Activated T-helper 1 cell treated with anti-CD3 and anti-CD28 coated beads, Interleukin-2, amount 50 U/mL, for 16 hours (primary cell): Measurements from ENCODE around the gene ABCA2.

Experiments used
- DNase-seq, 2 donors: peaks; one replicate each; pipeline ENCODE4 v3.0.0-alpha.2; 2020; ENCODE audit warnings: low read depth in 1 of 2, low spot score in 1 of 2

ABCA2 gene

GRCh38 chr9:137000177-137000930, 27.7 kb downstream of the ABCA2 start:
- DNase-seq, result no peak

GRCh38 chr9:136997830-136998234, 30.2 kb downstream of the ABCA2 start:
- no peak for DNase-seq

- DNase-seq, result no peak
Measured at GRCh38 chr9:136997371-136997770, 30.7 kb downstream of the ABCA2 start.

- DNase-seq, result peak; percentile 30 to 32
Measured at GRCh38 chr9:136996361-136997292, 31.4 kb downstream of the ABCA2 start, which contains the start of gene CLIC3. CLIC3 (minus strand) TSS chr9:136996568; CDS start chr9:136996543, 25 bp downstream.

GRCh38 chr9:136995772-136996311, 32.2 kb downstream of the ABCA2 start:
- DNase-seq, result no peak

- no peak for DNase-seq
Measured at GRCh38 chr9:136995362-136995761, 32.7 kb downstream of the ABCA2 start.

GRCh38 chr9:136994888-136995230, 33.2 kb downstream of the ABCA2 start:
- no peak for DNase-seq

GRCh38 chr9:136994180-136994887, 33.7 kb downstream of the ABCA2 start:
- no peak for DNase-seq

- DNase-seq, result no peak
Measured at GRCh38 chr9:136992819-136993369, 35.1 kb downstream of the ABCA2 start.

- DNase-seq, result peak; percentile 90 to 91
Measured at GRCh38 chr9:136991993-136992818, 35.8 kb downstream of the ABCA2 start, which contains the start of gene PAXX. PAXX (plus strand) TSS chr9:136992422; CDS start chr9:136992444, 22 bp downstream.

- no peak for DNase-seq
Measured at GRCh38 chr9:136990242-136990911, 37.7 kb downstream of the ABCA2 start.

GRCh38 chr9:136988872-136989271, 39.2 kb downstream of the ABCA2 start:
- DNase-seq, result no peak

- DNase-seq, result no peak
Measured at GRCh38 chr9:136985853-136986252, 42.2 kb downstream of the ABCA2 start.

- no peak for DNase-seq
Measured at GRCh38 chr9:136985027-136985602, 42.9 kb downstream of the ABCA2 start.

- DNase-seq, result no peak
Measured at GRCh38 chr9:136984464-136985026, 43.5 kb downstream of the ABCA2 start.

GRCh38 chr9:136983656-136984314, 44.3 kb downstream of the ABCA2 start:
- DNase-seq, result no peak

GRCh38 chr9:136983167-136983566, 44.9 kb downstream of the ABCA2 start:
- no peak for DNase-seq
